NCI-H1694 (cell line): ENCODE measurements around the gene KPNA1.

Source experiments
- DNase-seq: peaks from one replicate; lab custom pipeline; 2025; lab: John Stamatoyannopoulos, UW

Gene KPNA1

GRCh38 chr3:122415104-122415744 lies 99.5 kb downstream of the KPNA1 start:
- DNase-seq = no peak

DNA sequence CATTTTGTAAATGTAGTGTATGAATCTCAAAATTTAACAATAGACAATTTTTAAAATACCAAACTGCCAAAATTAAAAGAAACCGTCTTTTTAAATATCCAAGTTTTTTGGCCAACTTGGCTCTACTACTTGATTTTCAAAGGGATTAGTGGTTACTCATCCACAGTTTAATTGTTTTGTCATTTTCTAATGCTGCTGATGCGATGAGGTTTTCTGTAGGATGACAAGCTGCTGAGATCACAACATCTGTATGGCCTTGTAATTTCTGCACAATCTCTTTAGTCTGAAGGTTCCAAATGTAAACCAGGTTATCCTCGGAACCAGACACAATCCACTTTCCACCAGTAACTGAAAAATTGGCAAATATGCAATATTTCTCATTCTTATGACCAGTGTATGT lies 100.3 kb downstream of the KPNA1 start:
- DNase-seq = no peak

DNA sequence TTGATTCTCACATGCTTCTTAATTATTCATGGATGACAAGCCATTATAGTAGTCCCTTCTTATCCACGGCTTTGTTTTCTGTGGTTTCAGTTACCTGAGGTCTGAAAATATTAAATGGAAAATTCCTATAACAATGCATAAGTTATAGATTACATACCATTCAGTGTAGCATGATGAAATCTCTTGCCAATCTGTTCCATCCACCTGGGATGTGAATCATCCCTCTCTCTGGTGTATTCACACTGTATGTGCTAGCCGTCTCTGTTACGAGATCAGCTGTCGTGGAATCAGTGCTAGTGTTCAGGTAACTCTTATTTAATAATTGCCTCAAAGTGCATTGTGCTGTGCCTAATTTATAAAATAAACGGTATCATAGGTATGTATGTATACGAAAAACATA lies 104.1 kb downstream of the KPNA1 start:
- no peak for DNase-seq

GRCh38 chr3:122410111-122410510 lies 104.6 kb downstream of the KPNA1 start:
- DNase-seq = no peak

GRCh38 chr3:122409446-122409845 lies 105.3 kb downstream of the KPNA1 start:
- DNase-seq = no peak

DNA sequence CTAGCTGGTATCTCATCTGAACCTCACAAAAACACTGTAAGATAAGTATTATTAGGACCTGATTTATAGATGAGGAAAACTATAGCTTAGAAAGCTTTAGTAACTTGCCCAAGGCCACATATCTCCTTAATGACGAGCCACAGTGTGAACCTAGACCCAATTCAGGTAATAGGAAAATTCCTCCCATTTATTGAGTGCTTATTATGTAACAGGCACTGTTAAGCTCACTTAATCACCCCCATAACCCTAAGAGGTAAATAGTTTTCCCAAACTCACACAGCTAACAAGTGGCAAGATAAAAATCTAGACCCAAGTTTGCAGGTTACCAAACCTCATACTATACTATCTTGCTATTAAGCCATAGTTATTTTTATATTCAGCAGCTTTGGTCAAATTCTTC lies 106.8 kb downstream of the KPNA1 start:
- DNase-seq = no peak

DNA sequence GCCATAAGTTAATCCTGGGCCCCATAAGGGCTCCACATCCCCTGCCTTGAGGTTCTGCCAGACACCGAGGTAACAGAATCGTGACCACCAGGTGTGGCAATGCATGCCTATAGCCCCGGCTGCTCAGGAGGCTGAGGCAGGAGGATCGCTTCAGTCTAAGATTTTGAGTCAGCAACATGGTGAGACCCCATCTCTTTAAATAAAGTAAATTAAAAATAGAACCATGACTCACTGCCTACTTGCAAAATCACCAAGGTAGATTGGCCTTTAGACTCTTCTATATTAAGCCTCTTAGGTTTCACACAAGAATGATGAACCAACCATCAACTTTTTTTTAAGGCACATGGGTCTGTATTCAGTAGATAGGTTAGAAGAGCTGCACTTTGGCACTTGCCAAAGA lies 108.5 kb downstream of the KPNA1 start:
- DNase-seq = no peak

DNA sequence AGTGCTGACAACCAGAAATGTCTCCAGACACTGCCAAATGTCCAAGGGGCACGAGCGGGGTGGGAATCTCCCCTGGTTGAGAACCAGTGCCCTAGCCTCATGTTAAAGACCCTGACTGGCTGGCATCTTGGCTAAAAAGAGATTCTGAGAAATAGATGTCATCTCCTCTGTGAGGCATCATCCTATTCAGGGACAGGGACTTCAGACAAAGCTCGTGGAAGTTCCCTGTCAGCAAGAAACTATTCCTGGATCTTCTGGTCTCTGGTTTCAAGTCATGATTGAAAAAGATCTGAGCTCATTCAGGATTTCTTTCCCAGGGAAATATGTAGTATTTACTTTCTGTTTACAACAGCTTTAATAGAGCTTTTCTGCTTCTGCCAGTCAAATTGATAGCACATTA lies 109.7 kb downstream of the KPNA1 start:
- DNase-seq = no peak

- no peak for DNase-seq
These were observed 111.2 kb downstream of the KPNA1 start for GRCh38 chr3:122403489-122403888.

DNA sequence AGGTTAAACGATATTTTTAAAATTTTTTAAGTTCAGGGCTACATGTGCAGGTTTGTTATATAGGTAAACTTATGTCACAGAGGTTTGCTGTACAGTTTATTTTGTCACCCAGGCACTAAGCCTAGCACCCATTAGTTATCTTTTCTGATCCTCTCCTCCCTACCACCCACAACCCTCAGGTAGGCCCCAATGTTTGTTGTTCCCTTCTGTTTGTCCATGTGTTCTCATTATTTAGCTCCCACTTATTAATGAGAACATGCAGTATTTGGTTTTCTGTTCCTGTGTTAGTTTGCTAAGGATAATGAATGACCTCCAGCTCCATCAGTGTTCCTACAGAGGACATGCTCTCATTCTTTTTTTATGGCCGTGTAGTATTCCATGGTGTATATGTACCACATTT lies 115.8 kb downstream of the KPNA1 start:
- DNase-seq = no peak

- DNase-seq = no peak
These were observed 117.5 kb downstream of the KPNA1 start for GRCh38 chr3:122397201-122397600.

GRCh38 chr3:122396511-122396910 lies 118.2 kb downstream of the KPNA1 start:
- no peak for DNase-seq

DNA sequence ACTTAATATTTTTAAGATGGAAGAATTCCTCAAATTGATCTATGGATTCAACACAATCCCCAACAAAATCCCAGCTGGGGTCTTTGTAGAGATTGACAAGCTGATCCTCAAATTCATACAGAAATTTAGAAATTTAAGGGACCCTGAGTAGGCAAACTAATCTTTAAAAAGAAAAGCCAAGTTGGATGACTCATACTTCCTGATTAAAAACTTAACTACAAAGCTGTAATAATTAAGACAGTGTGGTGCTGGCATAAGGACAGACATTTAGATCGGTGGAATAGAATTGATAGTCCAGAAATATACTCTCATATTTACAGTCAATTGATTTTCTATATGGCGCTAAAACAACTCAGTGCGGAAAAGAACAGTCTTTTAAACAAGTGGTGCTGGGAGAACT lies 119.2 kb downstream of the KPNA1 start:
- no peak for DNase-seq

- DNase-seq = no peak
These were observed 120.6 kb downstream of the KPNA1 start for GRCh38 chr3:122394173-122394572.

- DNase-seq = peak; percentile 1
These were observed 121.6 kb downstream of the KPNA1 start for GRCh38 chr3:122392868-122393844.

DNA sequence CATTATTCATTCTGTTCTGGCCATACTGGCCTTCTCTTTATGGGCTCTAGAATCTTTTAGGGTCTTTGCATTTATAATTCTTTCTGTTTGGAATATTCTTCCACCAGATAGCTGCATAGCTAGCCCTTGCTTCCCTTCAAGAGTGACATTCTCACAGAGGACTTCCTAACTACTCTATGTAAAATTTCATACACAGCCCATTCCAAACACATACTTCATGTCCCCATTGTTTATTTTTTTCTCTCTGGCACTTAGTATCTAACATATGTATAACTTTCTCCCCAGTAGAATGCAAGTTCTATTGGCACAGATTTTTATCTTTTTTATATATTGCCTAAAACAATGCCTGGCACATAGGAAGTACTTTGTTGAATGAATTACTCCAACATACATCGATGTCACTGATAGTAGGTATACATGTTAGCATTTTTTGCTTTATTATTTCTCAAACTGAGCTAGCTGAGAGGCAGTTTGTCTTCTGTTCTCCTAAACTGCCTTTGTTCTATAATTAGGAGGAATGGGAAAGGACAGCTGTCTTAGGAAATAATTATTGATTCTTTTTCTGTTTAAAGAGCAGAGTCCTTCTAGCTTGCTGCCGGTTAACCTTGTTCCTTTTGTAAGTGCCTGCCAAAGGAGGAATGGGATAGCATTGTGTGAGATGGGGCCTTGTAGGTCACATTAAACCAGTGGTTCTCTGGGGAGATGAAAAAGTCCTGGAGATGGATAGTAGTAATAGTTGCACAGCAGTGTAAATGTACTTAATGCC lies 122.9 kb downstream of the KPNA1 start:
- DNase-seq = no peak

GRCh38 chr3:122390665-122391064 lies 124.1 kb downstream of the KPNA1 start:
- DNase-seq = no peak

DNA sequence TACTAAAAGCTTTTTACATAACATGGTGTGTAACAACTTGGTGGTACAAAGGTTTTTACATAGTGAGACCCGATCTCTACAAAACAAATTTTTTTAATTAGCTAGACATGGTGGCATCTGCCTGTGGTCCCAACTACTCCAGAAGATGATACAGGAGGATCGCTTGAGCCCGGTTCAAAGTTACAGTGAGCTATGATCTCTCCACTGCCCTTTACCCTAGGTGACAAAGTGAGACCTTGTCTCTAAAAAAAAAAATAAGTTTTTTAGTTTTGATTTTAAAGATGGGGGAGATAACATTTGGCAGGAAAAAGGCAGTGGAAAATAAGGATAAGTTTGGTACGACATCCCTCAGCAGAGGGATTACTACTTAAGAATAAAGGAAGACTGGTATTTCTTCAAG lies 124.8 kb downstream of the KPNA1 start:
- DNase-seq = no peak

GRCh38 chr3:122389197-122389596 lies 125.5 kb downstream of the KPNA1 start:
- DNase-seq = no peak

GRCh38 chr3:122387709-122388108 lies 127.0 kb downstream of the KPNA1 start:
- DNase-seq = no peak

DNA sequence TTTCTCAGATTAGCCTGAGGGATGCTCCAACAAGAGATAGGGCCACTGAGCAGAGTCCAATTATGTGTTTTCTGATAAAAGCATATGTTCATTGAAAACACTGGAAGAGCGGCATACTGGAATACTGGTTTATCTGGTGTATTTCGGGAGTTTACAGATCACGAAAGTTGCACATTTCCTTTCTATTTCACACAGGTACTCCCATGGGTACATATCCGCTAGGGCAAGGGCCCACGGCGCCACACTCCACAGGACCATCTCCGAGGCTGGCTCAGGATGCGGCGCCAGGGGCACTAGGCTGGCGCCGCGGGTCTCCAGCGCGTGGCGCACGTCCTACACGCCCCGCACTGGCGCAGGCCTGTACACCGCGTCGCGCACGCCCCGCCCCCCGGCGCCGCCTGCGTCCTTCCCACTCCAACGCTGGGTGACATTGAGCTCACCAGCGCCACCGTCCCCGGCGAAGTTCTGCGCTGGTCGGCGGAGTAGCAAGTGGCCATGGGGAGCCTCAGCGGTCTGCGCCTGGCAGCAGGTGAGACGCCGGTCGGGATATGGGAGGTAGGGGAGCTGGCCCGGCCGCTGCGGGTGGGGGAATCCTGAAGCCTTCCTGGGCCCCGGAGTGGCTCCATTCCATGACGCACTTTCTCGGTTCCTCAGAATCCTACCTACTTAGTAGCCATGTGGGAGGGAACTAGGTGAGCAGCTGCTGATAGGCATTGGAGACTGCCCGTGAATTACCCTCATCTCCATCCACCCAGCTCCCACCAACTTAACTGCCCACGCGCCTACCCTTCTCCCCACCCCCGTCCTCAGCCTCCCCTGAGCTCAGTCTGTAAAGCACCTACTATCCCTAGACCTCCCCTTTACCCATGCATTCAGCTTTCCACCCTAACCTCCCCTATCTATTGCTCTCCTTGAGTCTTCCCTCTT lies 130.7 kb downstream of the KPNA1 start, which contains the start of gene FAM162A:
Gene FAM162A (plus strand): TSS at position 412 of the 927 bp plus-strand sequence. CDS start 84 bp downstream, at position 496.
- peak; percentile 66 for DNase-seq
